ENCODE measurements around the gene CLECL1.
"Not testable (repeated sequence)": the region's sequence is repeated elsewhere in the genome, so short reads cannot be mapped to it uniquely, and the experiment has no call there.

CLECL1 gene

DNA sequence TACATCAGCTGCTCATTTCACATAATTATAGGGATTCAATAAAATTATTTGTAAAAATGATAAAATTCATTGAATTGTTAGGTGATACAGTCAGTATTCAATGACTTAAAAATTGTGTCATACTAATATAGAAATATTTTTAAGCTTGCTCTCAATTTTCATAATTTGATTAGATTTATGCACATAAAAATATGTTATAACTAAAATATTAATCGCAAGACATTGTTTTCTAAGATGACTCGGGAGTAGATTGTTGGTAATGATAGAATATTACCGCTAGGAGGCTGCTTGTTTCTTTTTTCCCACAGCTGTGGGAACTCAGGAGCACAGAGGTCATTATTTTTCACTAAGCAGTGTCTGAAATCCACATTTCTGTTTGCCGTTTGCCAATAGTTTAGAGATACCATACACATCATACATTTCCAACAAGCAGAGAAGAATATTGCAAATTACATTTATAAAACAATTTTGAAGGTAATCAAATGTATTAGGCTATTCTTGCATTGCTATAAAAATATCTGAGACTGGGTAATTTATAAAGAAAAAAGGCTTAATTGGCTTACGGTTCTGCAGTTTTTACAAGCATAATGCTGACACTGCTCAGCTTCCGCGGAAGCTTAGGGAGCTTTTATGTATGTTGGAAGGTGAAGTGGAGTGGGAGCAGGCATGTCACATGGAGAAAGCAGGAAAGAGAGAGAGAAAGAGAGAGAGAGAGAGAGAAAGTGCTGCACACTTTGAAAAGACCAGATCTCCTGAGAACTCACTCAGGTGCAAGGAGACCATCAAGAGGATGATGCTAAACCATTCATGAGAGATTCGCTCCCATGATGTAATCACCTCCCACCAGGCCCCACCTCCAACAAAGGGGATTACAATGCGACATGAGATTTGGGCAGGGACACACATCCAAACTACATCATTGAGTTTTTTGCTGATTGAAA, 18.6 kb upstream of the CLECL1 start:
- DNase-seq, result peak; percentile 48

DNA sequence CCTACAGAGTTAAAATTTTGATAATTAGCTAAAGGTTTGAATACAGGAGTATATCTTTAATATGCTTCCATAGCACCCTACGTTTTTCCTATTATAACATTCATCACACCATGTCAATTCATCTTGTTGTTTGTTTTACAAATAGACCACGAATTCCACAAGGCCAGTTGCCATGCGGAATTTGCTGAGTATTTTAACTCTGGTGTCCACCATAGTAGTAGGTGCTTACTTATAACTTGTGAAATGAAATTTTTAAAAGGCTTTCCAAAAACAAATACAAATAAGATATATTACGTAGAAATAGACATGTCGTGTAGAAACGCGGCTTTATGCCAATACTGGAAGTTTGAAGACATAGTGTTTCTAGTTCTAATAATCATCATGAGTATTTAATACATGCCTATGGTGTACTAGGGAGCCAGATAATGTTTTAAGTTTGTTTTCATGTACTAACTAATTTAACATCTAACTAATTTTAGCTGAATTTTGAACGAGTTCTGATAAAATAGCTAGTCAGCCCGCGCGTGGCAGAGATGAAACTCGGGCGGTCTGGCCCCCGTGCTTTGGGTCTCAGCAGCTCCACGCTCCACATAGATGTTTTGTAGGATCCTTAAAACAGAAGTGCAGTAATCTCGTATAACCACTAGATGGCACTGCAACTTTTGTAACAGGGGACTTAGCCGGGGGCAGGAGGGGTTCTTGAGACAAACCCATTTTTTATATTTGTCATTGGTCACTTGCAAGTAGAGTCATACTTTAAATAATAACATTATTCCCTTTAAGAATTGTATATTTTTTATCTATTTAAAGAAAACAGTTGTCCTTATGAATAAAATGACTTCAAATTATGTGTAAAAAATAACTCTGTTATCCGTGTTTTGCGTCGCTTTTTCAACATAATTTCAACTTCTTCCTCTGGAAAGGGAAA, 17.6 kb upstream of the CLECL1 start:
- DNase-seq, result peak; percentile 56

- DNase-seq, result no peak
These were observed 16.7 kb upstream of the CLECL1 start for GRCh38 chr12:9749640-9750039.

- no peak for DNase-seq
These were observed 12.3 kb upstream of the CLECL1 start for GRCh38 chr12:9745199-9745598.

DNA sequence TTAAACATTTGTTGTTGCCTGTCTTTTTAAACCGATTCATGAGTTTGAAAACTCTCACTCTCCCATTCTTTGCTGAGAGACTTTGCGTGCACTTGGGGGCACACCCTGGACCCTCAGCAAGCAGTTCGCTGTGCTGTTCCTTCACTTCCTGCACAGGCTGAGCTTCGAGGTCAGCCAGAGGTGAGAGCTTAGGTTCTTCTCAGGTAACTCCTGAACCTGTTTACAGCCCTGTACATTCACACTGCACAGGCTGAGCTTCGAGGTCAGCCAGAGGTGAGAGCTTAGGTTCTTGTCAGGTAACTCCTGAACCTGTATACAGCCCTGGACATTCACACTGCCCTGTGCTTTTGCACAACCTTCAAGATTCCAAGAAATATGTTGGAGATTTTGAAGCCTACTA, 9.8 kb upstream of the CLECL1 start:
- DNase-seq, result no peak

DNA sequence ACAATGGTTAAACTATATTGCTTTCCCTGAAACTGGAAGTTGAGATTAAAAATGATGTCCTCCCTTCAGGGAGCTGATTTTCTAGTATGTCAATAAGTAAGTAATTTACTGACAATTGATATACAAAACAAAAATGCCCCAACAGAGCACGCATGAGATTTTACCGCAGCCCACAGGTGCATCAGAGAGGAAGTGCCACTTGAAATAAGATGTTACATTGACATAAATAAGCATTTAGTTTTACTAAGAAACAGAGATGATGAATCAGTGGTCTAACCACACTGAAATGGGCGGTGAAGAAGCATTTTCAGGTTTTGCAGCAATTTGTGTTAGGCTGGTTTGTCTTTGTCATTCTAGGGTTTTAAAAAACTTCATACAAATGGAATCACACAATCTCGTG, 8.8 kb upstream of the CLECL1 start:
- DNase-seq, result peak; percentile 65

DNA sequence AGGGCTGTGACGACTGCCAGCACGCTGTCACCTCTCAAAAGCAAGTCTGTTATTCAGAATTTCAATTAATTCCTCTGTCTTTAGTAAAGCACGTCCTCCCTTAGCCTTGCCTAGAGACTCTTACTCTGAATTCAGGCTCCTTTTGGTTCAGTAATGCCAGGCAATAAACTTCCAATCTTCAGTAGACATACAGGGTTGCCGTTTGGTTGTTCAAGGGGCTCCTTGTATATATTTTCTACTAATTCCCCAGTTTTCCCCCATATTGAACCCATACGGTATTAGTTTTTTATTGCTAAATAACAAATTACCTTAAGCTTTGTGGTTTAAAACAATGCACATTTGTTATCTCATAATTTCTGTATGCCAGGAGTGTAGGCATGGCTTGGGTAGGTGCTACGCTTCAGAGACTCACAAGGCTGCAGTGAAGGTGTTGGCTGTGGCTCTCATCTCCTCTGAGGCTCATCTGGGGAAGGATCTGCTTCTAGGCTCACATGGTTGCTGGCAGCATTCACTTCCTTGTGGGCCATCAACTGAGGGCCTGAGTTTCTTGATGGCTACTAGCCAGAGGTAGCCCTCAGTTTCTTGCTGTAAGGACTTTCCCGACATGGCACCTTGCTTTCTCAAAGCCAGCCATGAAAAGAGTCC, 7.3 kb upstream of the CLECL1 start:
- no peak for DNase-seq

GRCh38 chr12:9739404-9740105, 6.7 kb upstream of the CLECL1 start:
- not testable (repeated sequence) for DNase-seq

- not testable (repeated sequence) for DNase-seq
These were observed 6.0 kb upstream of the CLECL1 start for GRCh38 chr12:9738905-9739304.

DNA sequence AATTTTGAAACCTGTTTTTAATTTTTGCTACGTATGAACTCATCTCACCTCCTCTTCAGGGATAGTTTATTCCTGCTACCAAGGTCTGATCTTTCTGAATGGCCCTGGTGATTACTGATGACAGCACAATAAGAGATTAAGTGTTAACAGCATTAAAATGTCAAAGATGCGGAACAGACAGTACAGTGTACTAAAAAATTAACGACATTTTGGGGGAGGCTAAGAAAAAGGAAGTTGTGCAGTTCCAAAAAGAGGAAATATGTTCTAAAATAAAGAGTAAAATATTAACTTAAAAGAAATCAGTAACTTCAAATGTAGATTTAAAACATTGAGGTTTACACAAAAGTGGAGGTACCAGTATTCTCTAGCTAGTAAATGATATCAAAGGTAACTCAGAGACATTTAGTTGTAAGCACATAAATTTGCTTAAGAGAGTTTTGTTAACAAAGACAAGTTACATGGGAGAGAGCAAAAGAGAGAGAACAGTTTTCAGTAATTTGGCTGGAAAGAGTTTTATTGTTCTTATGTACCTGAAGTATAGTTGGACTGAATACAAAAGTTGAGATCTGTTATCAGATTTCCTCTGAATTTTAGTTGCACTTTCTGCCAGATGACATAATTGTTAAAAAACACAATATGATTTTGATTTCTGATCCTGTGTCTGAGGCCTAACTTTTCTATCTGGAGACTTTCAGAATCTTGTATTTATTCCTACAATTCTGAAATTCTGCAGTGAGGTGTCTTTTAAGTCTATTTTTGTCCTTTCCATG, 4.2 kb upstream of the CLECL1 start:
- no peak for DNase-seq

DNA sequence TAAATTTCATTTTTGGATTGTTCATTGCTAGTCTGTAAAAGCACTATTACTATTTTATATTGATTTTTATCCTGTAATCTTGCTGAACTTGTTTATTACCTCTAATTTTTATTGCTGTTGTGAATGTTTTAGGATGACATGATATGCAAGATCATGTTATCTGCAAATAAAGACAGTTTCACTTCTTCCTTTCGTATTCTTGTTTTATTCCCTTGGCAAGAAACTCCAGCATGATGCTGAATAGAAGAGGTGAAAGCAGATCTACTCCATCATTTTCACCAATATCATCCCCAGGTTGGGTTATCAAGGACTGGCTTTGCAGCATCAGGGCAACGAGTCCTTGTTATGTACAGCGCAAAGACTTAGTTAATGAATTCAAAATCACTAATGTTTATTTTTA, 2.7 kb upstream of the CLECL1 start:
- DNase-seq, result no peak

DNA sequence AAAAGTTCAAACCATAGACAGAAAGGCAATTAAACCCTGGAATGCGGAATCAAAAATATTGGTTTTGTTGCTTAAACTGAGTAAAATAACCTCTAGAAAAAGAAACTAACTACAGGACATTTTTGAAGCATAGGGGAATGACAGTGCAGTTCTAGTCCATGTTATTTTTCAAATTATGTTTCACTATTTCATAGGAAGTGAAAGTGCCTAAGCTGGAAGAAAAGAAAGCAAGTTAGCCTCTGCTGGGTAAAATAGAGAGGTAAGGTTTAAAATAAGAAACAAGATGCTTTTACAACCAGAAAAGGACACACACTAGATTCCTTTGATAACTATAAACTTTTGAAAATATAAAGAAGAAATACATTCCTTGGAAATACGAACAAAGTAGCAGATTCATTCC, 1.1 kb downstream of the CLECL1 start:
- DNase-seq, result no peak

DNA sequence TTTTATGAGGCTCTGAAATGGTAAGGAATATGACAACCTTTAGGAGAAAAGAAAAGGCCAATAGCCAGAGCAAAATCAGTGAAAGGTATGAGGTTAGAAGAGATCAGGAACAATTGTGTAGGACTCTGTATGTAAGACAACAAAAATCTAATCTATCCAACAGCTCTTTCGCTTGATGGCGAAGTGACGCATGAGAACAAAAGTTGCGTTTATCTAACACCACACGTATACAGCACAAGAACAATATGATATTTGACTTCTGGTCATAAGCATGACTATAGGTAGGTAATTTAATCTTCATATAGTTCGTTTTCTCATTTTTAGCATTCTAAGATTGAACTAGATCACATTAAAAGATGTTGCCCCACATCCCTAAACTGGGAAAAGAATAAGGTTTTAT, 1.5 kb downstream of the CLECL1 start:
- DNase-seq, result no peak

DNA sequence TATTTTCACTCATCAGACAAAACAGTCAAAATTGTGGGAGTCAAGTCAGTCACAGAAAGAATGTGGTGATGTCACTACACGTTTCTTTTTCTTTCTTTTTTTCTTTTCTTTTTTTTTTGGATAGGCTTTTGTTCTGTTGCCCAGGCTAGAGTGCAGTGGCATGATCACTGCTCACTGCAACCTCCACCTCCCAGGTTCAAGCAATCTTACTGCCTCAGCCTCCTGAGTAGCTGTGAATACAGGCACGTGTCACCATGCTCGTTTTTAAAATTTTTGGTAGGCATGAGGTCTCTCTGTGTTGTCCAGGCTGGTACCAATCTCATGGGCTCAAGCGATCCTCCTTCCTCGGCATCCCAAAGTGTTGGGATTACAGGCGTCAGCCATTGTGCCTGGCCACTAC, 2.3 kb downstream of the CLECL1 start:
- DNase-seq, result no peak

DNA sequence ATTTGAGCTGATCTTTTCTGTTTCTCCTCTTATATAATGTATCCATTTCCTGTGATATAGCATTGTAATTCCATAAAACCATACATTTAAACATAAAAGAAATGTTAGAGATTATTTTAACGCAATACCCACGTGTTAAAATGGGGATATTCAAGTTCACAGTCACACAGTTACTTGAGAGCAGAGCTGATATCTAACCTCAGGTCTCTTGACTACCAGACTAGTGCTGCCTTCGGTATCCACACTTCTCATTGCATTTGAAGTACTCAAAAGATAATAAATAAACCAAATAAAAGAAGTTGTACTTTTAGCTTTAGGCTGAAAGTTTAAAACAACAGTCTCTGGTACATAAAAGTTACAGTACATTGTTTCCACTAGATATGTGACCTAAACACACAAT, 2.9 kb downstream of the CLECL1 start:
- no peak for DNase-seq

DNA sequence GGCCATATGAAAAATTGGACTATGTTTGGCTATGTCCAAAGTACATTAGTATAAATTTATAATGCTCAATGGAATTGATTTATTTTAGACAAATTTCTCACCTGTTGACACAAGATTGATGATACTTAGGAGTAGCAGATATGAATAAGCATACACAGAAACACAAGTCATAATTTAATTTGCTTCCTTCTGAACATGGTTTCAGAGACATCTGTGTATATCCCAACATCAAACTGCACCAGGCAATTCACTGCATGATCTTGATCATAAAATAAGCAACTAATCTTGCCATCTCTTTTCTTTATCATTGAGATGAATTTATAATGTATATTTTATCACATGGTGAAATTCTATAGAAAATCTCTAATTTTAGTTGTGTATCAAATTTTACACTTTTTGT, 3.8 kb downstream of the CLECL1 start:
- no peak for DNase-seq

DNA sequence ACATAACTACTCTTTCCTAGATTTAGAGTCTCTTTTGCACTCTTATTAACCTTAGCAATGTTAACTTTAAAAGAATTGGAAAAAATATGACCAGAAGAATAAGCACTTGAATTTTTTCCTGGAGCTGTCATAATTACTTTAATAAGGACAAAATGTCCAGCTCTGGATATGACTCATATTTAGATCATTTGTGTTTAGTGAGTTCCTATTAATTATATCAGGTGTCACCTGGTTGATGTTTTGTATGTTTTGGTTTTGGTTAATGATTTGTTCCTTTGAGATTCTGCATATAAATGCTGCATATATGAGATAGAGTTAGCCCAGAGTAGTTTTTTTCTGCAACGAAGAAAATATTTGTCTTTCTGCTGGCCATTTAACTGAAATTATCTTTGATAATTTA, 5.1 kb downstream of the CLECL1 start:
- no peak for DNase-seq

- no peak for DNase-seq
These were observed 7.6 kb downstream of the CLECL1 start for GRCh38 chr12:9725213-9725870.

DNA sequence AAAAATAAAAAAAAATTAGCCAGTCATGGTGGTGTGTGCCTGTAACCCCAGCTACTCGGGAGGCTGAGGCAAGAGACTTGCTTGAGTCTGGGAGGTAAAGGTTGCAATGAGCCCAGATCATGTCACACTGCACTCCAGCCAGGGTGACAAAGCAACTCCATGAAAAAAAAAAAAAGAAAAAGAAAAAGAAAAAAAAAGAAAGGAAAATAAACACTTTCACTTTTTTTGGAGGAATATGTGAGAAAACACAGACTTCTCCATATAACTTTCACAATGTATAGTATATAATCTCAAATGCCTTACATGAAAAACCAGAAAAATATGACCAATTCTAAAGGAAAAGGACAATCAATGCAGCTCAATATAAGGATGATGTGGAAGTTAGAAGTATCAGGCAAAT, 8.9 kb downstream of the CLECL1 start:
- DNase-seq, result no peak

DNA sequence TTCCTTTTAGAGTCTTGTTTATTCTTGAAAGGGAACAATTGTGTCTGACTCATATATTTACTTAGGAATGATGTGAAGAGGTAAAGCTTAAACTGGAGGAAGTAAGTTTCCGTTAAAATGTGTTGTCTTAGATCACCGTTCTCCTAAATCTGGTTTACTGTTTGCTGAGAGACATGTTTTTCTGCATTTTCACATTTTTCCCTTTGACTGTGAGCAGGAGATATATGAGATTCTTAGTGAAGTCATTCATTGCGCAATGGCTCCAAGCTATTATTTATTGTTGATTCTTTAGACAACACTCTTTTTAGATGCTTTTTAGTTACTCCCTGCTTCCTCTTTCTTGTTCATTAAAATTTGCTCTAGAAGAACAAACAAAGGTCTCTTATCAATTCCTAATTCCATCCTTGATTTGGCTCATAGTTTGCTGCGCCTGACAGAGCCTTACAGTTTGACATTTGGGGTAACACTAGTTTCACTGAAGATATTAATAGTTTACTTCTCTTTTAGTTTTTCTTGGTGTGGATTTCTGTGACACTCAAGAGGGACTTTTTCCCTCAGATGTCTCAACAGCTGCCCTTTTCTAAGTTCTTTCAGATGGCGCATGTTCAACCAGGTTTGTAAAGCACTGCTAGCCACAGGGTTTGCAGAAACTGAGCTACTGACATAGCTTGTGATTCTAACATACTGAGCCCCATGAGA, 11.4 kb downstream of the CLECL1 start:
- no peak for DNase-seq

GRCh38 chr12:9719790-9720189, 13.1 kb downstream of the CLECL1 start:
- no peak for DNase-seq
